Nucleus accumbens (tissue), 56 donors: ENCODE data around the gene ZC3H7B.

Experiments used
- DNase-seq, 56 donors: peaks; one replicate each; lab custom pipeline; 2025; lab: John Stamatoyannopoulos, UW

The ZC3H7B gene

GRCh38 chr22:41405588-41405987, 104.3 kb downstream of the ZC3H7B start:
- no peak for DNase-seq

GRCh38 chr22:41406410-41406809, 105.1 kb downstream of the ZC3H7B start:
- no peak for DNase-seq

- DNase-seq: no peak
These were observed 106.1 kb downstream of the ZC3H7B start for GRCh38 chr22:41407433-41407832.

GRCh38 chr22:41408665-41409064, 107.3 kb downstream of the ZC3H7B start:
- no peak for DNase-seq
